HepG2 (cell line): ENCODE data around the gene NCKIPSD. TPM values are rescaled to one million over a fixed set of nuclear protein-coding genes. Genes with fewer than 3 reads are reported as not detected.

Experiments used
- ATAD3A ChIP-seq: sonication (generic); formaldehyde crosslinking; IDR thresholded peaks from 2 replicates; pipeline ENCODE4 v1.4.0; 2020; ENCODE audit warnings: missing genetic modification reagents
- CEBPZ ChIP-seq: IDR thresholded peaks from 2 replicates; pipeline ENCODE4 v1.6.1; 2012; ENCODE audit warnings: low read length, improper control_type of control experiment
- NFATC3 ChIP-seq: sonication (generic); formaldehyde crosslinking; IDR thresholded peaks from 2 replicates; pipeline ENCODE4 v1.5.1; 2020; ENCODE audit warnings: mild to moderate bottlenecking, missing genetic modification reagents
- SNAPC5 ChIP-seq: sonication (generic); formaldehyde crosslinking; IDR thresholded peaks from 2 replicates; pipeline ENCODE4 v1.8.1; 2023; ENCODE audit warnings: mild to moderate bottlenecking, missing genetic modification reagents, borderline replicate concordance
- ZFP37 ChIP-seq: sonication (generic); formaldehyde crosslinking; IDR thresholded peaks from 2 replicates; pipeline ENCODE4 v1.4.0; 2020; ENCODE audit warnings: missing genetic modification reagents, borderline replicate concordance
- ZNF18 ChIP-seq: sonication (generic); formaldehyde crosslinking; IDR thresholded peaks from 2 replicates; pipeline ENCODE4 v1.8.0; 2022; ENCODE audit warnings: mild to moderate bottlenecking, missing genetic modification reagents; ENCODE audit not compliant: insufficient replicate concordance
- ZNF33B ChIP-seq: sonication (generic); formaldehyde crosslinking; IDR thresholded peaks from 2 replicates; pipeline ENCODE4 v1.5.1; 2020; ENCODE audit warnings: mild to moderate bottlenecking, missing genetic modification reagents
- polyA plus RNA-seq, 8 experiments: library from polyadenylated mRNA; depleted of rRNA in 3 of 8; stranded (reverse) in 7 of 8; unstranded in 1 of 8; fragments of >200 nt; fragmentation: Illumina TruSeq in 4 of 8; extraction: Trizol in 4 of 8; gene quantifications; 2 replicates each; pipeline versions ENCODE4 v1.2.1 to v1.2.3, GENCODE V29; 2011 to 2016; ENCODE audit warnings: low read depth in 4 of 8, missing spikeins in 1 of 8, mixed read lengths in 1 of 8; ENCODE audit not compliant: insufficient read depth in 1 of 8
- total RNA-seq, 5 experiments: library from RNA; depleted of rRNA; stranded (reverse); fragments of >200 nt; fragmentation: Illumina TruSeq; extraction: Trizol; gene quantifications; 2 replicates each; pipeline ENCODE4 v1.2.3, GENCODE V29; 2016; ENCODE audit warnings: low read depth in 1 of 5
- TF ChIP-seq, protein P1 (sequence below): sonication (generic); formaldehyde crosslinking; IDR thresholded peaks from 2 replicates; pipeline ENCODE4 v1.5.0; 2020; ENCODE audit warnings: mild to moderate bottlenecking, missing genetic modification reagents, borderline replicate concordance
- TF ChIP-seq, protein P2 (sequence below): sonication (generic); formaldehyde crosslinking; IDR thresholded peaks from 2 replicates; pipeline ENCODE4 v1.4.0; 2020; ENCODE audit warnings: mild to moderate bottlenecking, missing genetic modification reagents, borderline replicate concordance

The NCKIPSD gene
- total and polyA plus RNA-seq, 2 of the 13 experiments (the other 11 are each of a cell fraction or from before 2014, with no cell fraction given), result 13.5 to 35.2 TPM

DNA sequence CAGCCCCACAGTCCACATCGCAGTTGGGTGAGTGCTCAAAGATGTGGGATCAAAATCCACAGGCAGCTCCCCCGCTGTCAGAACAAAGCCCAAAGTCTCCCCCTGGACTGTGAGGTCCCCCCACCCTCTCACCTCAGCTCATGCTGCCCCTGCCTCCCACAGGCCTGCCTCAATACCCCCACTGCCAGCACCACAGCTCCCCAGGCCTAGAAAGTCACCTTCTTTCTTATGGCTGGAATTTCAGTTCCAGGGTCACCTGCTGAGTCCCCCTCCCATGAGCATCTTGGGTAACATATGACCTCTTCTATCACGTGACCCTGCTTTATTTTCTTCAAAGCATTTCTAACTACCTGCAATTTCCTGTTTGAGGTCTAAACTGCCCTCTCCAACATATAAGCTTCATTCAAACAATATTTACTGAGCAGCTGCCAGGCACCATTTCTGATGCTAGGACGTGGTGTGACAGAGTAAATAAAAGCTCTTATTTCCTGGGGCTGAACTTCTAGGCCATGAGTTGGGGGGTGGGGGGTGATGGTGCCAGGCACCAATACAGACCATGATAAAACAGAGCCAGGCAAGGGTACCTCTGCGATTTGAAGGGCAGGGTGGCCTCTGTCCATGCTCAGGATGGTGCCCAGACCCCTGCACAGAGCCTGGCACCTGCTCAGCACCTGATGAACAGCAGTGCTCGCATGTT, 61.7 kb downstream of the NCKIPSD start (continued):
- TF ChIP-seq ZNF18 (CRISPR knock-in tag) (no peak), ATAD3A (no peak), ZNF33B (no peak), CEBPZ (no peak), SNAPC5 (CRISPR knock-in tag) (no peak), NFATC3 (no peak), ZFP37 (CRISPR knock-in tag) (no peak)
- TF ChIP-seq, protein P1, sequence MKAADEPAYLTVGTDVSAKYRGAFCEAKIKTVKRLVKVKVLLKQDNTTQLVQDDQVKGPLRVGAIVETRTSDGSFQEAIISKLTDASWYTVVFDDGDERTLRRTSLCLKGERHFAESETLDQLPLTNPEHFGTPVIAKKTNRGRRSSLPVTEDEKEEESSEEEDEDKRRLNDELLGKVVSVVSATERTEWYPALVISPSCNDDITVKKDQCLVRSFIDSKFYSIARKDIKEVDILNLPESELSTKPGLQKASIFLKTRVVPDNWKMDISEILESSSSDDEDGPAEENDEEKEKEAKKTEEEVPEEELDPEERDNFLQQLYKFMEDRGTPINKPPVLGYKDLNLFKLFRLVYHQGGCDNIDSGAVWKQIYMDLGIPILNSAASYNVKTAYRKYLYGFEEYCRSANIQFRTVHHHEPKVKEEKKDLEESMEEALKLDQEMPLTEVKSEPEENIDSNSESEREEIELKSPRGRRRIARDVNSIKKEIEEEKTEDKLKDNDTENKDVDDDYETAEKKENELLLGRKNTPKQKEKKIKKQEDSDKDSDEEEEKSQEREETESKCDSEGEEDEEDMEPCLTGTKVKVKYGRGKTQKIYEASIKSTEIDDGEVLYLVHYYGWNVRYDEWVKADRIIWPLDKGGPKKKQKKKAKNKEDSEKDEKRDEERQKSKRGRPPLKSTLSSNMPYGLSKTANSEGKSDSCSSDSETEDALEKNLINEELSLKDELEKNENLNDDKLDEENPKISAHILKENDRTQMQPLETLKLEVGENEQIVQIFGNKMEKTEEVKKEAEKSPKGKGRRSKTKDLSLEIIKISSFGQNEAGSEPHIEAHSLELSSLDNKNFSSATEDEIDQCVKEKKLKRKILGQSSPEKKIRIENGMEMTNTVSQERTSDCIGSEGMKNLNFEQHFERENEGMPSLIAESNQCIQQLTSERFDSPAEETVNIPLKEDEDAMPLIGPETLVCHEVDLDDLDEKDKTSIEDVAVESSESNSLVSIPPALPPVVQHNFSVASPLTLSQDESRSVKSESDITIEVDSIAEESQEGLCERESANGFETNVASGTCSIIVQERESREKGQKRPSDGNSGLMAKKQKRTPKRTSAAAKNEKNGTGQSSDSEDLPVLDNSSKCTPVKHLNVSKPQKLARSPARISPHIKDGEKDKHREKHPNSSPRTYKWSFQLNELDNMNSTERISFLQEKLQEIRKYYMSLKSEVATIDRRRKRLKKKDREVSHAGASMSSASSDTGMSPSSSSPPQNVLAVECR (CRISPR knock-in tag), result peak; percentile 52; the same call in 1 of the 2 replicates
- TF ChIP-seq, protein P2, sequence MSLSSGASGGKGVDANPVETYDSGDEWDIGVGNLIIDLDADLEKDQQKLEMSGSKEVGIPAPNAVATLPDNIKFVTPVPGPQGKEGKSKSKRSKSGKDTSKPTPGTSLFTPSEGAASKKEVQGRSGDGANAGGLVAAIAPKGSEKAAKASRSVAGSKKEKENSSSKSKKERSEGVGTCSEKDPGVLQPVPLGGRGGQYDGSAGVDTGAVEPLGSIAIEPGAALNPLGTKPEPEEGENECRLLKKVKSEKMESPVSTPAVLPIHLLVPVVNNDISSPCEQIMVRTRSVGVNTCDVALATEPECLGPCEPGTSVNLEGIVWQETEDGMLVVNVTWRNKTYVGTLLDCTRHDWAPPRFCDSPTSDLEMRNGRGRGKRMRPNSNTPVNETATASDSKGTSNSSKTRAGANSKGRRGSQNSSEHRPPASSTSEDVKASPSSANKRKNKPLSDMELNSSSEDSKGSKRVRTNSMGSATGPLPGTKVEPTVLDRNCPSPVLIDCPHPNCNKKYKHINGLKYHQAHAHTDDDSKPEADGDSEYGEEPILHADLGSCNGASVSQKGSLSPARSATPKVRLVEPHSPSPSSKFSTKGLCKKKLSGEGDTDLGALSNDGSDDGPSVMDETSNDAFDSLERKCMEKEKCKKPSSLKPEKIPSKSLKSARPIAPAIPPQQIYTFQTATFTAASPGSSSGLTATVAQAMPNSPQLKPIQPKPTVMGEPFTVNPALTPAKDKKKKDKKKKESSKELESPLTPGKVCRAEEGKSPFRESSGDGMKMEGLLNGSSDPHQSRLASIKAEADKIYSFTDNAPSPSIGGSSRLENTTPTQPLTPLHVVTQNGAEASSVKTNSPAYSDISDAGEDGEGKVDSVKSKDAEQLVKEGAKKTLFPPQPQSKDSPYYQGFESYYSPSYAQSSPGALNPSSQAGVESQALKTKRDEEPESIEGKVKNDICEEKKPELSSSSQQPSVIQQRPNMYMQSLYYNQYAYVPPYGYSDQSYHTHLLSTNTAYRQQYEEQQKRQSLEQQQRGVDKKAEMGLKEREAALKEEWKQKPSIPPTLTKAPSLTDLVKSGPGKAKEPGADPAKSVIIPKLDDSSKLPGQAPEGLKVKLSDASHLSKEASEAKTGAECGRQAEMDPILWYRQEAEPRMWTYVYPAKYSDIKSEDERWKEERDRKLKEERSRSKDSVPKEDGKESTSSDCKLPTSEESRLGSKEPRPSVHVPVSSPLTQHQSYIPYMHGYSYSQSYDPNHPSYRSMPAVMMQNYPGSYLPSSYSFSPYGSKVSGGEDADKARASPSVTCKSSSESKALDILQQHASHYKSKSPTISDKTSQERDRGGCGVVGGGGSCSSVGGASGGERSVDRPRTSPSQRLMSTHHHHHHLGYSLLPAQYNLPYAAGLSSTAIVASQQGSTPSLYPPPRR (CRISPR knock-in tag), result peak; percentile 70; the same call in 1 of the 2 replicates
